NCI-H2171 treated with DMSO at 0.1 percent for 48 hours (cell line): ENCODE data around the gene INPP4A.

ENCODE experiments used
- DNase-seq: peaks from one replicate; lab custom pipeline; 2025; lab: John Stamatoyannopoulos, UW

Gene INPP4A

DNA sequence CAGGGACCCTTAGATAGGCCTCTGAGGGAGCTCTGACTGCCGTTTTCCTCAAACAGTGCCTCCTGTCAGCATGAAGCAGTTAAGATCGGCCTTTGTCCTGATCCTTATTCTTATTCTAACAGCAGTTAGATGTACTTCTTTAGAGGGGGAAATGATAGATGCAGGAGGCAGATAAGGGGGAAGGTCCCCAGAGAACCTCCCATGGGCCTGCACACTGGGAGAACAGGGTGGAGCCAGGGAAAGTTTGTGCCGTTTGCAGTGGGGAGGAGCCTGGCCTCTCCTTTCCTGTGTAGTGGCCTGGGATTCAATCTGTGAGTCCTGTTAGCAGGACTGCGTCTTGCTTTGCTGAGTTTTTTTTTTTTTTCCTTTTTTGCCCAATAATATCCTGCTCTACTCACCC, 7.9 kb upstream of the INPP4A start:
- no peak for DNase-seq

DNA sequence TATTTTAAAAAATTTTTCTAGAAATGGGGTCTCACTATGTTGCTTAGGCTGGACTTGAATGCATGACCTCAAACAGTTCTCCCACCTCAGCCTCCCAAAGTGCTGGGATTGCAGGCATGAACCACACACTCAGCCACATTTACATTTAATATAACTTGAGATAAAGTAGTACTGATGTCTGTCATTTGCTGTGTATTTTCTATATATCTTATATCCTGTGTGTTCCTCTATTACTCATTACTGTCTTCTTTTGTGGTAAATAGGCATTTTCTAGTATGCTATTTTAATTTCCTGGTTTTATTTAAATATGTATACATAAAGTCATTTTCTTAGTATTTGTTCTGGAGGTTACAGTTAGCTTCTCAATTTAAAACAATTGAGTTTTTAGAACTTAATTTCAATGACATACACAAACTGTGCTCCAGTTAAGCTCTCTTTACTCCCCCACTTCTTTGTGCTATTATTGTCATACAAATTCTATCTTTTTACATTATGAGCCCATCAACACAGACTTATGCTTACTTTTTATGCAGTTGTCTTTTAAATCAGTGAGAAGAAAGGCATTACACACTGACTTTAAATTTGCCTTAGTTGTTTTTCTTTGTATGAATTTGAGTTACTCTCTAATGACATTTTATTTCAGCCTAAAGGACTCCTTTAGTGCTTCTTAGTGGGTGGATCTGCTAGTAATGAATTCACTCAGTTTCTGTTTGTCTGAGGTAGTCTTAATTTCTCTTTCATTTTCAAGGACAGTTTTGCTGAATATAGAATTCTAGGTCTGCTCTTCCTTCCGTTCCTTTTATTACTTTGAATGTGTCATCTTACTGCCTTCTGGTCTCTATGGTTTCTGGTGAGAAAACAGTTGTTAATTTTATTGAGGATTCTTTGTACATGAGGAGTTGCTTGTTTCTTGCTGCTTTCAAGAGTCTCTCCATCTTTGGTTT, 6.2 kb upstream of the INPP4A start:
- DNase-seq, result no peak

DNA sequence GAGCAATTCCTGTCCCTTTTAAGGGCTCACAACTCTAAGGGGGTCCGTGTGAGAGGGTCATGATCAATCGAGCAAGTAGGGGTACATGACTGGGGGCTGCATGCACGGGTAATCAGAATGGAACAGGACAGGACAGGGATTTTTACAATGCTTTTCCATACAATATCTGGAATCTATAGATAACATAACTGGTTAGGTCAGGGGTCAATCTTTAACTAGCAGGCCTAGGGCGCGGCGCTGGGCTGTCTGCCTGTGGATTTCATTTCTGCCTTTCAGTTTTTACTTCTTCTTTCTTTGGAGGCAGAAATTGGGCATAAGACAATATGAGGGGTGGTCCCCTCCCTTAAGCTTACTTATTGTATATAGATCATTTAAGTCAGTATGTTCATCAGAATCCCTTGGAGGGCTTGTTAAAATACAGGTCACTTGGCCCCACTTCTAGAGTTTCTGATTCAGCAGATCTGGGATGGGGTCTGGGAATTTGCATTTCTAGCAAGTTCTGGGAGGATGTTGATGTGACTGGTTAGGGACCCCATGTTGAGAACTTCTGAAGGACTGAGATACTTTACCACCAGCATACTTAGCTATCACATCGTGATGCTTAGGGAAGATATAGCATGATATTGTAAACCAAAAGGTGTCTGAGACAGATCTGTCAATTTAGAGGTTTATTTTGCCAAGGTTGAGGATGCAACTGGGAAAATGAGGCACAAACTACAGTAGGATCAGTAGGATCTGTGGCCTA, 2.8 kb upstream of the INPP4A start:
- no peak for DNase-seq

DNA sequence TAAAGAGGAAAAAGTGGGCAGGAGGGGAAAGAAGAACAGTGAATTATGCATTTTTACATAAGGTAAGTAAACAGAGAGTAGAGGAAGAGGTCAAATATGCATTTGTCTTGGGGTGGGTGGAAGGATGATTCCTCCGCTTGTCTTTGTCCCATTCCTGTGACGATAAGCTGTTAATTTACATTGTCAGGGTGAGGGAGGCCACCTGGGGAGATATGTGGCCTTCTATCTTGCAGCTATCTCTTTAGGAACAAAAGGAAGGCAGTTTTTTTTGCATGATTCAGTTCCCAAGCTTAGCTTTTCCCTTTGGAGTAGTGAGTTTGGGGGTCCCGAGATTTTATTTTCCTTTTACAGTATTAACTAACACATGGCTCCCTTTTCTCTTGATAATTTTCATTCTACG, 2.2 kb upstream of the INPP4A start:
- no peak for DNase-seq

DNA sequence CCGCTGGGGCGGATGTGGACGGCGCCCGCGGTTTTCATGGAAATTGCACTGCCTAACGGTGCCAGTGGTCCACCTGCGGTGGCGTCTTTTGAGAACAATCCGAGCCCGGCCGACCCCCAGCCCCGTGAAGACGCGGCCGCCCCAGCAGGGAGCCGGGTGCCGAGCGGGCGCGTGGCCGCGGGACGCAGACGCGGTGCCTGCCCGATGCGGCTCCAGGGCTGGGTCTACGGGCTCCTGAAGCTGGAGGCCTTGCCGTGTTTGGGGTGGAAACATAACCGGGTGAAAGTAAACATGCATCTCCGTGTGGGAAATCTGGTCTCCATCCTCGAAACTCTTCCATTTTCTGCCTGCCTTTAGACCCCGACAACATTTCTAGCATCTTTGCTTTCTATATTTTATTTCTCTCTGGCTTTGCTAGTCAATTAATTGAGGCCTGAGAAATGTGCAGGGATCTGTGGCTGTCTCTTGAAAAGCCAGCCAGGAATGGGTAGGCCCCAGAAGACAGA, 572 bp downstream of the INPP4A start:
- DNase-seq, result no peak

DNA sequence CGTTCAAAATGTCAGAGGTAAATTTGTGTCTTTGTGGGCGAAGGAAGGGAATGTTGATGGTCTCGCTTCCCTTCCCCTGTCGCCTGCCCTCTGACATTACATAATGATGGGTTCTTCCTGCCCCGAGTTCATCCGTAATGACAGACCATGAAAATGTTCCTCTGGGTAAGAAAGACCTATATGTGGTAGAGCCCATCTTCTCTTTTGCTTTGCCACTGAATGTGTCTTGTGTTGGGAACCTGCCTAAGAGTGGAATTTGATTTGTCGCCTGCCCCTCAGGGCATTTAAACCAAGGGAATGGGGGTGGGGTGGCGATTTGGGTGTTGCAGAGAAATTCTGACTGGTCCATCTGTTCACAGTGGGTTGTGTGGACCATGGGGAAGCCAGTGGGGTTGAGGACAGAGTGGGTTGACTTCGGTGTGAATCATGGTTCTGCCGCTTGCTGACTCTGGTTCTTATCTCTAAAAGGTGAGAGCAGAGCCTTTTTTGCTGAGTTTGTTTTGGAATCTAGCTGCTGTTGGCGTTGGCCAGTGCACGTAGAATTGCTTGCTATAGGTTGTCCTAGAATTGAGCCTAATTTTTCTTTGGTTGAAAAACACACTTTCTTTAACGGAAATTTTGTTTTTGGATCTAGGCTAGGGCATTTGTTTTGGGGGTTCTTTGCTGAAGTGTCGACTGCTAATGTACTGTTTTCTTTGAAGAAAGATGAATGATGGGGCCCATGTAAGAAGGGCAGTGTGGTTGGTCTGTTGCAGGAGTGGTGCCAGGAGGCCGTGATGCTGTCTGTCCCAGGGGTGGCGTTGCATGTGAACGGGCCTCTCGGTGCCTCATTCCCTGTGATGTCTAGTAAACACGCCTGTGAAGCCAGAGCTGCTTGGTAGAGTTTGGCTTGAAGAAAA, 1.3 kb downstream of the INPP4A start:
- DNase-seq, result no peak

DNA sequence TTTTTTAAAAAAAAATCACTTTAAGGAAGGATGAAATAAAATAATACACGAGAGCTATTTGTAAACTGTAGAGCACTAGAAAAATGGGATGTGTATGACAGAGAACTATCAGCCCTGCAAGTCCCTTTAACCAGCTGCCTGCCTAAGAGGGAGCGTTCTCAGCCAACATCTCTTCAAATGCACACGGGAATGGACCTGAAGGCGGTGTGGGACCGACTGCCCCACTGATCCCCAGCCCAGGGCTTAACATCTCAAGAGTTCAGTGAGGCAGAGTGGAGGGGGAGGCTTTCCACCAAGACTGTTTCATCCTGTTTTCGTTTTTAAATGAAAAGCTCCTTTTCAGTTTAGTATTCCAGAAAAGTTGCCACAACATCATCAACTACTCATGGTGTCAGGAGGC, 2.2 kb downstream of the INPP4A start:
- no peak for DNase-seq

DNA sequence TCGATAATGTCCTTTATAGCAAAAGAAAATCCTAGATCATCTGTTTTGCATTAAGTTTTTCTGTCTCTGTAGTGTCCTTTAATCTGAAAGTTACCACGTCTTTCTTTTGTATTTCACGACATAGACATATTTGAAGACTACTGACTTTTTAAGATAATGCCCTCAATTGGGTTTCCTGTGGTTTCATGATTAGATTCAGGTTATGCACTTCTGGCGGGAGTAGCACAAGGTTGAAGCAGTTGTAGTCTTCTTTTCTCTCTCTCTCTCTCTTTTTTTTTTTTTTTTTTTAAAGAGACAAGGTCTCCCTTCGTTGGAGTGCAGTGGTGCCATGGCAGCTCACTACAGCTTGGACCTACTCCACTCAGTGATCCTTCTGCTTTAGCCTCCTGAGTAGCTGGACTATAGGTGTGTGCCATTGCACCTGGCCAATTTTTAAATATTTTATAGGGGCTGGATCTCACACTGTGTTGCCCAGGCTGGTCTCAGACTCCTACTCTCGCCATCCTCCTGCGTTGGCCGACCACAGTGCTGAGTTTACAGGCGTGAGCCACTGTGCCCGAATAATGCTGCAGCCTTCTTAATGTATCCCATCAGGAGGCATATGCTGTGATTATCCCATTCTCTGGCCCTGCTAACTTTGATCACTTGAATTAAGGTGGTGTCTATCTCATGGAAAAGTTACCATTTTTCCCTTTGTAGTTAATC, 3.9 kb downstream of the INPP4A start:
- no peak for DNase-seq

DNA sequence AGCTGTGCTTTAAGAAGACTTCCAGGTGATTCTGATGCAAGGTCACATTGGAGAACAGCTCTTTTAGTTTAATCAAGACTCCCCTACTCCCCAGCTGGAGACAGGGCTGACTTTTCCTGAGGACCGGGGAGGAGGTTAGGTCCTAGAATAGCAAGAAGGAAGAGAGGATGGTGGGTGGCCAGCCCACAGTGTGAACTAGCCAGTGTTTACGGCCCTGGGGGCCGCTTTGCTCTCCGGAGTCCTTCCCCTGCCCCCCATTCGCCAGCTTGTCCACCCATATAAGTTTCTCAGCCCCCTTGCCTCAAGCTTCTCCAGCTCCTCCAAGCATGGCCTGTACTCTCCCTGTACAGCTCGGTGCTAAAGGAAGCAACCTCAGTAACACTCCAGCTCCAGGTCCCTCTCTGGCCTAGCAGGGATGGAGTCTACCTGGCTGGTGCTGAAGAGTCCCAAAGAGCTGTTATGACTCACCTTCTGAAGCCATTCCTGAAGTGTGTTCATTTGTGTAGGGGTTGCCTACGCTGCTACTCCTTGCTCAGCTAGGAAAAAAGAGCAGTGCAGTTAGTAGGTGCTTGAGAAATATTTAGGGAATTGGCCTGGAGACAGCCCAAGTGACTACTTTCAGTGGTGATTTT, 7.9 kb downstream of the INPP4A start:
- DNase-seq, result no peak

DNA sequence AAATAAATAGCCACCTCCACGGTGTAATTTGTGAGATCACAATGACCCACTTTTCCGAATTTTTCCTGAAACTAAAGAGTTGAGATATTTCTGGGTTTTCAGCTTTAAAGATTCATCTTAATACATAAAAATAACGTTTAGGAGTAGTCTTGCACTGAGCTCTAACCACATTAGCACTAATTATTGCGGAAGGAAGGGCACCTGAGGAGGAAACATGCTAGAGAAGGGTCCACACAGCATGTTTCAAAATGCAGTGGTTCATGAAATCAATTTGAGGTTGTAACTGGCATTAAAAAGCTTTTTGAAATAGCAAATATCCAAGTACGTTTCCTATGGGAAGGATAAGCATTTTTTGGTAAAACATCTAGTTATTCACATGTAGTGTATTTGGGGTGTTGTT, 8.4 kb downstream of the INPP4A start:
- DNase-seq, result no peak

DNA sequence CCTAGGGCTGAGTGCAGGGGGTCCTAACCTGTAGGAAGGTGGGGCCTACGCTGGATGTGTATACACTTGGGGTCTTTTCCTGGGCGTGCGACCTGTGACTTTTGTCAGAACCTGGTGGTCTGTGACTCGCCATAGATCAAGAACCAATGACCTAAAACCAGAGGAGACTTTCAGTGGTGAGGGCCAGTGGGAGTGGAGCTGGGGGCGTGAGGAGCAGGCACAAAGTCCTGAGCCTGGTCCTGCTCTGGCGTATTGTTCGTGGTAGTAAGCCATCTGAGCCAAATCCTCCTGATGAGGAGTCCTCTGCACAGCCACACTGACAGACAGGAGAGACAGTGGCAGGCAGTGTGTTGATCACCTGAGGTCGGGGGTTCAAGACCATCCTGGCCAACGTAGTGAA, 8.9 kb downstream of the INPP4A start:
- no peak for DNase-seq

DNA sequence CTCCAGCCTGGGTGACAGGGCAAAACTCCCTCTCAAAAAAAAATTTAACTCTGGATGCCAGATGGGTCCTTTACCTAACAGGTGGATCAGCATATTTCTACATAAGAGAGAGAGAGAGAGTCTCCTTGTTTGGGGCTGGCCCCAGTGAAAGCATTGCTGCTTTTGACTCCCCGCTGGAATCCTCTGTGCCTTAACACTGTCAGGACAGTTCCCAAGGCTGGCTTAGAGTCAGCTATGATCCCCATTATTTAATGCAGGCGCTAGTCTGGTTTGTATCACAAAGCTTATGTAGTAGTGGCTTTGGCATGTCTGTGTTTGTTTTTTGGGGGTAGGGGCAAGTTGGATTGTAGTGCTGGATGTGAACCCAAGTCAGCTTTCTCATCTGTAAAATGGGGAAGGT, 9.4 kb downstream of the INPP4A start:
- DNase-seq, result peak; percentile 56

DNA sequence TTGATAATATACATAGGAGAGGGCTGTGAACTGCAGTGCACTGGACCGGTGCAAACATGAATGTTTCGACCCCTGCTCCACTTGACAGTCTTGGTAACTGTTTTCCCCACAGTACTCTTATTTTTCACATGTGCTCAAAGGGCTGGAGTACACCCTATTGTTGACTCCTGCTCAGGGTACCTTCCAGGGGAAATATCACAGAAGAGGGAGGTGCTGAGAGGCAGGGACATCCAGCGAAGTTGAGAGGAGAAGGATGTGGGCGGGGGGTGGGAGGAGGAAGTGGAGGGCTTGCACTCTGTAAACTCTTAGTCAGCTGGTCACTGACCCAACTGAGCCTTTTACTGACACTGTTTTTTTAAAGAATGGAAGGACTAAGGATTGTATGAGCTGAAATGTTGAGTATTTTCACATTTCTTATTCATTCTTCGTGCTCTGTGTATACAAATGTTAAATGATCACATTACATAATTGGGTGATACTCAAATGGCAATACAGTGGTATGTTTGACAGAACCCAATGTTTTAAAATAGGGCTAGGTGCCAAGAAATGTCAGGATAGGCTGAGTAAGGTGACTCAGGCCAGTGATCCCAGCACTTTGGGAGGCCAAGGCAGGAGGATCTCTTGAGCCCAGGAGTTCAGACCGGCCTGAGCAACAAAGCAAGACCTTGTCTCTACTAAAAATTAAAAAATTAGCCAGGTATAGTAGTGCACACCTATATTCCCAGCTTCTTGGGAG, 10.0 kb downstream of the INPP4A start:
- DNase-seq, result no peak

DNA sequence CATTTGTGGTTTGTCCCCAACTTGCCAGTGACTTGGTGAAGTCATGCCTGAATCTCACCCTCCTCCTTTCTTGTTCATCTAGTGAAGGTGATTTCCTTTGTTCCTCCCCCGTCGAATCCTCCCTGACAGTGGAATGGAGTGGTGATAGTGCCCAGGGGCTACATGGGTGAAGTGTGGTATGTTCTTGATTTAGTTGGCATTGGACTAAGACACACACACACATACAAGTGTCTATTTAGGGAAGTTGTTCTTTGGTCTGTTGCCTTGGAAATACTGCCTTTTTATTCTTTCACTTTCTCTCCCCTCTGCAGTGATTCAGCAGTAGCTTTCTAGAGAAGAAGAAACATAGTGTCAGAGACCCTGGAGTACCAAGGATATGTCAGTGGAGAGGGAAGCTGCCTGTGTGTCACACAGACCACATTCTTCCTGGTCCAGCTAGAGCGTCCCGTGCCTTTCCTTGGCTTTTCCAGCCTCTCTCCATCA, 10.9 kb downstream of the INPP4A start:
- no peak for DNase-seq

DNA sequence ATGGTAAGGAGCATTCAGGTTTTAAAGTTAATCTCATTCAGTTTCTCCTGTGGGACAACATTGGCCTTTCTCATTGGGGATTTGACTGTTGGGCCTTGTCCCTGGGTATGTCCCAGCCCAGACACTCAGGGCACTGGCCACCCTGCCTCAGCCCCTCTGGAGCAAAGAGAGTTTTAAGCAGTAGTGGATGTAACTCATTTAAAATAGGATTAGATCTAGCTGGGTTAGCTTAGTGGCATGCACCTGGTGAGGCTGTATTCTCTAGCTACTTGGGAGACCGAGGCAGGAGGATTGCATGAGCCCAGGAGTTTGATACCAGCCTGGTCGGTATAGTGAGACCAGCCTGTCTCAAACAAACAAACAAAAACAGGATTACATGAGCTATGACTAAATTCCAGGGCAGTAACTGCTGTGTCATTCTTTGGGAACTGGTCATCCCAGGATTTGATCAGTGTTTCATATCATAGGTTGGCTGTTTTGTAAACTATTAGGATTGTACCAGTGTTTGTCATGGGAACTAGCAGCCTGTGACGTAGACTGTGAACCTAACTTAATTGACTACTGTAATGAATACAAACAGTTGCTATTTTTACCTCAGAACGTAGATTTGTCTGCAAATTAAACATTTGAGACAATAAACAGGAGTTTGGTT, 12.5 kb downstream of the INPP4A start:
- no peak for DNase-seq

DNA sequence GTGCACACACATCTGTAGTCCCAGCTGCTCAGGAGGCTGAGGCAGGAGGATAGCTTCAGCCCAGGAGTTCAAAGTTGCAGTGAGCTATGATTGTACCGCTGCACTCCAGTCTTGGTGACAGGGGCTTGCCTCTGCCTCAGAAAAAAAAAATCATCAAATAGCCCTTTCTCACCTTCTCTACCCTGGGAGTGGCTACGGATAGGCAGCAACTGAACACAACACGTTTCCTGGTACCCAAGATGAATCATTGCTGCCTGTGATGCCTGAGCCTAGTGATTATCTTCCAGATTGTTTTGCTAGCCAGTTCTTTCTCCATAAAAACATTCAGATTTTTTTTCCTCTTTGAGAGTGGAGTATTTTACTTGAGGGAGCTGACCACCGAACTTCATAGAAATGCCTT, 13.5 kb downstream of the INPP4A start:
- DNase-seq, result no peak

DNA sequence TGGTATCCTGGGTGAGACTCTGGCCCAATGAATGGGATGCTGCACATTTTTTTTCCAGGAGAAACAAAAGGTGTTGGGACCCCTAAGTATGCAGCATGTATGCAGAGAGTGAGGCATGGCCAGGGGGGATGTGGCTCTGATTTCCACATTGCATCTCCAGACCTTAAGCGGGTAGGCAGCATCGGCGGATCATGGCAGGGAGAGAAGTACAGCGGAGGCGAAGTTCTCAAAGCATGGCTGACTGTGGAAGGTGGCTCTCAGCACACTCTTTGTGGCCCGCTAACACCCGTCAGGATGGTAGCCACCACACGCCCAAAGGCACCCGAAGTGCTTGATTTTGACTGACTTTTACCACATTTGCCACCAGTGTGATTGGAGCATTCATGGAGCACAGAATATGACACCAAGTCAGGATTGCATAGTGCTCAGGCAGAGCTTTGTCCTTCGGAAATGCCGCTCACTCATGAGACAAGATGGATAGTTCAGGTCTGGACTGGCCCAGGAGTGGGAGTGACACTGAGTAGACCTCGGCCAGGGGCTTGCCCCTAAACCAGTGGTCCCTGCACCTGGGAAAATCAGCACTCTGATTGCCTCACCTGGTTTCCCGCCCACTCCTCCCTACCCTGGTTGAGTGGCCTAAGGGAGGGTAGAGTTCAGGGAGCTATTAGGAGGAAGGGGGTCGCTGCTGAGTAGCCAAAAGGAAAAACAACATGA, 14.2 kb downstream of the INPP4A start:
- DNase-seq, result no peak

DNA sequence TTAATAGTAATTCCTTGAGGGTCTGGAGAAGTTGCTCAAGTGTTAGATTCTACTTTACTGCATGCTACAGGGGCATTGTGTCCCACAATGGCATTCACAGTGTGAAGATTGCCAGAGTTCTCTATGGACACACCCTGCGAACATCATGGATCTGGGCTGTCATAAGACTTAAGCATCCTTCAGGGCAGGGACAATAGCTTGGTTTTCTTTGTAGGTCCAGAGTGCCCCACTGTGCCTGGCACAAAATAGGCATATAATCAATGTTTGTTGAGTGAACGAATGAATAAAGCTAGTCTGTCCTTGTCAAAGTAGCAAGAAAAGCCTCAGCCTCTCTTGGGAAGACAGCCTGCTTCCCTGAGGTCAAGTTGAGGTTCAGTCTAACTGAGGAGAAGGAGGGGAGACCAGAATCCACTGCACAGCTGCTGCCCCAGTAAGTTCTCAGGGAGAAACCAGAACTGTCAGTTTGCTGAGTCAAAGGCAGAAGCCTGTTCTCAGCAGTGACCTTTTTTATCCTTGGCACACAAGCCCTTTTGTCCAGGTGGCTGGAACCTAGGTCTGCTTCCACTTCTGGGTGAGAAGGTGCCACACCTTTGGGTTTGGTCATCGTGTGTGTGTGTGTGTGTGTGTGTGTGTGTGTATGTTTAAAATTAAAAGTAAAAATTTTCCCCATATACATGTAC, 15.0 kb downstream of the INPP4A start:
- no peak for DNase-seq
